ENCODE results near the gene PRR35.
A peak's percentile ranks its signal among the peaks of the same experiment; 100 is the strongest.

PRR35 gene

DNA sequence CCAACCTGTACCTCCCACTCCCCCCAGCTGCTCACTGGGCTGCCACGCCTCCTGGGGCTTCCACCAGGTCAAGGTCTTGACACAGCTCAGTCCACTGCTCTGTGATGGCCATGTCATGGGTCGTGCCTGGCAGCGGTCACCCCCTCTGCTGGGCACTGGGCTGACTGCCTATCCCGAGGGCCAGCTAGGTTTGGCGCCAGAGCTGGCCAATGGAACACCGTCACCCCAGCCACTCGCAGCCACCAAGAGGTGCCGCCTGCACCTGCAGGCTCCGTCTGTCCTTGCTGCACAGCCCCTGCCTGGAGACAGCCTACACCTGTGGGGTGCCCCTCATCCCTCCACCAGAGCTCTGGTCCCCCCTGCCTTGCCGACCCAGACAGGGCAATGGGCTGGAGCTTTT is 25.2 kb downstream of the PRR35 start:
- no peak for TF ChIP-seq CTCF (IDR thresholded peaks at IDR 0.05; ENCODE audit: low read length)
- TF ChIP-seq EZH2 (IDR thresholded peaks at IDR 0.05; ENCODE audit: borderline replicate concordance, low read length), result no peak
- no peaks in the 10 kb centered on the region for H3K9me2 ChIP-seq (ENCODE audit: low read depth, low read length)
- no peaks in the 10 kb centered on the region for H4K20me1 ChIP-seq (ENCODE audit: insufficient read depth, low read length)
- H3K36me3 ChIP-seq (ENCODE audit: insufficient read depth, low read length), result peaks cover 3% of the 10 kb centered on the region; the same call in 1 of the 2 replicates
- H3K4me2 ChIP-seq (ENCODE audit: low read length), result no peak overlapping the region
- H2AFZ ChIP-seq (ENCODE audit: low read length), result no peak overlapping the region
- no peak overlapping the region for H3K9ac ChIP-seq (ENCODE audit: low read length)
- H3K4me1 ChIP-seq (ENCODE audit: insufficient read depth, low read length, severe bottlenecking), result peaks cover 15% of the 10 kb centered on the region
- no peaks in the 10 kb centered on the region for H3K9me3 ChIP-seq (ENCODE audit: low read length)
- no peak overlapping the region for H3K27ac ChIP-seq (ENCODE audit: low read depth, low read length, poor library complexity, severe bottlenecking)
- H3F3A ChIP-seq (ENCODE audit: insufficient read depth, low read length), result no peaks in the 10 kb centered on the region
- no peaks in the 10 kb centered on the region for H3K27me3 ChIP-seq (ENCODE audit: insufficient read depth, low read length)
- H3K79me2 ChIP-seq (ENCODE audit: insufficient read depth, low read length), result no peaks in the 10 kb centered on the region
- H3K4me3 ChIP-seq (ENCODE audit: low read depth, low read length, poor library complexity, severe bottlenecking), result no peak overlapping the region

GRCh38 chr16:586047-586644 is 26.0 kb downstream of the PRR35 start:
- H3K79me2 ChIP-seq (ENCODE audit: insufficient read depth, low read length), result no peaks in the 10 kb centered on the region
- no peaks in the 10 kb centered on the region for H3K9me3 ChIP-seq (ENCODE audit: low read length)
- H3K9me2 ChIP-seq (ENCODE audit: low read depth, low read length), result no peaks in the 10 kb centered on the region
- peaks cover 23% of the 10 kb centered on the region for H3K4me1 ChIP-seq (ENCODE audit: insufficient read depth, low read length, severe bottlenecking)
- H2AFZ ChIP-seq (ENCODE audit: low read length), result no peak overlapping the region
- no peaks in the 10 kb centered on the region for H4K20me1 ChIP-seq (ENCODE audit: insufficient read depth, low read length)
- no peaks in the 10 kb centered on the region for H3F3A ChIP-seq (ENCODE audit: insufficient read depth, low read length)
- H3K27ac ChIP-seq (ENCODE audit: low read depth, low read length, poor library complexity, severe bottlenecking), result no peak overlapping the region
- no peak overlapping the region for H3K9ac ChIP-seq (ENCODE audit: low read length)
- no peak overlapping the region for H3K4me3 ChIP-seq (ENCODE audit: low read depth, low read length, poor library complexity, severe bottlenecking)
- no peak for TF ChIP-seq CTCF (IDR thresholded peaks at IDR 0.05; ENCODE audit: low read length)
- TF ChIP-seq EZH2 (IDR thresholded peaks at IDR 0.05; ENCODE audit: borderline replicate concordance, low read length), result no peak
- H3K27me3 ChIP-seq (ENCODE audit: insufficient read depth, low read length), result no peaks in the 10 kb centered on the region
- H3K36me3 ChIP-seq (ENCODE audit: insufficient read depth, low read length), result peaks cover 3% of the 10 kb centered on the region; the same call in 1 of the 2 replicates
- H3K4me2 ChIP-seq (ENCODE audit: low read length), result no peak overlapping the region

DNA sequence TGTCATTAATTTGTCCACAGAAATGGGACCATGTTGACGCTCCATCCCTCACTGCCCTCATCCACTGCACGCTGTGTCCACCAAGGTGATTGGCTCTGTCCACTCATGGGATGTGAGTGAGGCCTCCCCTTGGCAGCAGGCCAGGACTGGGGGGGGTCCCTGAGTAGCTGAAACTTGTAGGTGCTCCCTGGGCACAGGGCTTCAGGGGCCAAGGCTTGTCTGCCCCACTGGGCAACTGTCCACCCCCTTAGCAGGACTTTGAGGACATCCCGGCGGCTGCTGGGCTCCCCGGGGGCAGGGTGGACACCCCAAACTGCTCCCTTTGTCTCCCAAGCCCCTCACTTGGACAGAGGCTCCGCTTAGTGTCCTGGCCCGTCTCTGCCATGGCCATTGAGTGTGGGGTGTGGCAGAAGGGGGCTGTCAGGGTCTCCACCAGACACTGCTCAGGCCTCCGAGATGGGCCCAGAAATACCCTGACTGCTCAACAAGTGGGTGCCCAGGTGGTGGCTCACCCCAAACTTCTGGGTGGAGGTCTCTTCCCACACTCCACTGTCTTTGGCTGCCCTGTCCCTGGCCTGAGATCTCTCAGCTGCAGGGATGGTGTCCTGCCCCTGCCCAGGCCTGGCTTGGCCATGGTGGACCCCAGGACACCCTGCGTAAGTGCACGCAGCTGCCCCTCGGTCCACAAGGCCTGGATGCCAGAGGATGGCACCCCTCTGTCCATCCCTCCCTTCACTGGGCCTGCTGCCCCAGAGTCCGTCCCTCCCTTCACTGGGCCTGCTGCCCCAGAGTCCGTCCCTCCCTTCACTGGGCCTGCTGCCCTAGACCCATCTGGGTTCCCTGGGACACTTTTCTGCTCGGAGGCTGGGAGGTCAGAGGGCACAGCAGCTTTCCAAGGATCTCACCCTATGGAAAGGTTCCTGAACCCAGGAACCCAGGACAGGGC is 26.7 kb downstream of the PRR35 start:
- H3K9me3 ChIP-seq (ENCODE audit: low read length), result no peaks in the 10 kb centered on the region
- H3F3A ChIP-seq (ENCODE audit: insufficient read depth, low read length), result no peaks in the 10 kb centered on the region
- H3K4me1 ChIP-seq (ENCODE audit: insufficient read depth, low read length, severe bottlenecking), result peaks cover 23% of the 10 kb centered on the region
- no peaks in the 10 kb centered on the region for H3K79me2 ChIP-seq (ENCODE audit: insufficient read depth, low read length)
- H3K27ac ChIP-seq (ENCODE audit: low read depth, low read length, poor library complexity, severe bottlenecking), result no peak overlapping the region
- H3K9ac ChIP-seq (ENCODE audit: low read length), result no peak overlapping the region; the same call in 1 of the 2 replicates
- TF ChIP-seq EZH2 (IDR thresholded peaks at IDR 0.05; ENCODE audit: borderline replicate concordance, low read length) (no peak), CTCF (IDR thresholded peaks at IDR 0.05; ENCODE audit: low read length) (no peak)
- no peaks in the 10 kb centered on the region for H3K9me2 ChIP-seq (ENCODE audit: low read depth, low read length)
- no peaks in the 10 kb centered on the region for H3K27me3 ChIP-seq (ENCODE audit: insufficient read depth, low read length)
- no peak overlapping the region for H2AFZ ChIP-seq (ENCODE audit: low read length)
- no peak overlapping the region for H3K4me2 ChIP-seq (ENCODE audit: low read length)
- peaks cover 3% of the 10 kb centered on the region; the same call in 1 of the 2 replicates for H3K36me3 ChIP-seq (ENCODE audit: insufficient read depth, low read length)
- no peaks in the 10 kb centered on the region for H4K20me1 ChIP-seq (ENCODE audit: insufficient read depth, low read length)
- peak overlapping the region; percentile 84 for H3K4me3 ChIP-seq (ENCODE audit: low read depth, low read length, poor library complexity, severe bottlenecking)

Data from OCI-LY1 (cell line).